Body of pancreas (tissue), 4 donors: ENCODE data around the gene ARHGEF7. TPM values are rescaled to one million over a fixed set of nuclear protein-coding genes. Genes with fewer than 3 reads are reported as not detected.
A peak's percentile ranks its signal among the peaks of the same experiment; 100 is the strongest.
"Not testable (repeated sequence)": the region's sequence is repeated elsewhere in the genome, so short reads cannot be mapped to it uniquely, and the experiment has no call there.

ENCODE experiments used
- ATAC-seq: fragments of 150-250 bp; one replicate; pipeline ENCODE4 v1.9.1; 2016
- DNase-seq, 4 donors: peaks; one replicate each; pipeline ENCODE4 v3.0.0-alpha.2; 2019
- H3K27ac ChIP-seq, 4 donors: fragments of 200-600 bp; sonication (generic); 1 replicate in 3 of 4; 2 replicates in 1 of 4; pipeline versions ENCODE4 v1.5.1 to v1.6.1; 2016 to 2019; ENCODE audit warnings: mild to moderate bottlenecking in 1 of 4, mixed read lengths in 1 of 4, moderate library complexity in 1 of 4
- H3K27me3 ChIP-seq, 2 donors: fragments of 200-600 bp; sonication (generic); one replicate each; pipeline ENCODE4 v1.6.0; 2016; ENCODE audit warnings: mild to moderate bottlenecking in 1 of 2
- H3K36me3 ChIP-seq, 2 donors: fragments of 200-600 bp; sonication (generic); replicated peaks in 1 of 2; 2 replicates each; pipeline ENCODE4 v1.5.1; 2016; ENCODE audit warnings: low read depth in 2 of 2; ENCODE audit not compliant: insufficient read depth in 1 of 2
- H3K4me1 ChIP-seq: fragments of 200-600 bp; sonication (generic); one replicate; pipeline ENCODE4 v1.6.0; 2016
- H3K4me3 ChIP-seq, 2 donors: fragments of 200-600 bp; sonication (generic); 1 replicate in 1 of 2; 2 replicates in 1 of 2; pipeline ENCODE4 v1.5.1; 2016 to 2019
- H3K9me3 ChIP-seq, 3 donors: fragments of 200-600 bp; sonication (generic); 1 replicate in 2 of 3; 2 replicates in 1 of 3; pipeline ENCODE4 v1.5.1; 2016
- POLR2A ChIP-seq, 3 donors: fragments of 450-650 bp; IDR thresholded peaks; one replicate each; pipeline ENCODE4 v1.6.1; 2016; ENCODE audit warnings: antibody characterized with exemption in 3 of 3, mild to moderate bottlenecking in 2 of 3
- WGBS, 2 donors: methylation state at CpG; one replicate each; pipeline ENCODE4 v1.1.5; 2017; 5-methylcytosine and 5-hydroxymethylcytosine counted together
- intact Hi-C: fragments of 100-400 bp; cut with DNase I; formaldehyde crosslinking; loops from one replicate; pipeline ENCODE4 v1.15.1; 2023
- total RNA-seq, 2 donors: library from RNA; depleted of rRNA; stranded (reverse); fragments of >200 nt; gene quantifications; one replicate each; pipeline ENCODE4 v1.1.0, GENCODE V29; 2016
- TF ChIP-seq, protein P1 (sequence below), 7 experiments: fragments of 450-650 bp in 4 of 7; fragments of 200-600 bp in 3 of 7; sonication (generic) in 3 of 7; IDR thresholded peaks; one replicate each; pipeline ENCODE4 v1.5.1; 2016 to 2019; ENCODE audit warnings: antibody characterized with exemption in 7 of 7

ARHGEF7 gene
- total RNA-seq, 2 donors from 2014 or later, result 27.5 to 81.4 TPM

DNA sequence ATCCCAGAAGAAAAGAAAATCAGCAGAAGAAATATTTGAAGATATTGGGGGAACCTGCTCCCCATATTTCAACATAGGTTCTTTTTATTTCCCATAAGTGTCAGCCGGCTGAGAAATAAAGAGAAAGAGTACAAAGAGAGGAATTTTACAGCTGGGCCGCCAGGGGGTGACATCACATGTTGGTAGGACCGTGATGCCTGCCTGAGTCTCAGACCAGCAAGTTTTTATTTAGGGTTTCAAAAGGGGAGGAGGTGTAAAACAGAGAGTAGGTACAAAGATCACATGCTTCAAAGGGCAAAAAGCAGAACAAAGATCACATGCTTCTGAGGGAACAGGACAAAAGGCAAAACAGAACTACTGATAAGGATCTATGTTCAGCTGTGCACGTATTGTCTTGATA lies 44.0 kb upstream of the ARHGEF7 start:
- DNase-seq, intact Hi-C loops, H3K36me3 ChIP-seq, ATAC-seq, H3K4me3 ChIP-seq, H3K27me3 ChIP-seq, H3K27ac ChIP-seq, H3K4me1 ChIP-seq, H3K9me3 ChIP-seq: not testable (repeated sequence)
- WGBS, 2 donors, result 36 to 54% methylated on average over 4 of the region's 4 CpGs
- TF ChIP-seq, protein P1, sequence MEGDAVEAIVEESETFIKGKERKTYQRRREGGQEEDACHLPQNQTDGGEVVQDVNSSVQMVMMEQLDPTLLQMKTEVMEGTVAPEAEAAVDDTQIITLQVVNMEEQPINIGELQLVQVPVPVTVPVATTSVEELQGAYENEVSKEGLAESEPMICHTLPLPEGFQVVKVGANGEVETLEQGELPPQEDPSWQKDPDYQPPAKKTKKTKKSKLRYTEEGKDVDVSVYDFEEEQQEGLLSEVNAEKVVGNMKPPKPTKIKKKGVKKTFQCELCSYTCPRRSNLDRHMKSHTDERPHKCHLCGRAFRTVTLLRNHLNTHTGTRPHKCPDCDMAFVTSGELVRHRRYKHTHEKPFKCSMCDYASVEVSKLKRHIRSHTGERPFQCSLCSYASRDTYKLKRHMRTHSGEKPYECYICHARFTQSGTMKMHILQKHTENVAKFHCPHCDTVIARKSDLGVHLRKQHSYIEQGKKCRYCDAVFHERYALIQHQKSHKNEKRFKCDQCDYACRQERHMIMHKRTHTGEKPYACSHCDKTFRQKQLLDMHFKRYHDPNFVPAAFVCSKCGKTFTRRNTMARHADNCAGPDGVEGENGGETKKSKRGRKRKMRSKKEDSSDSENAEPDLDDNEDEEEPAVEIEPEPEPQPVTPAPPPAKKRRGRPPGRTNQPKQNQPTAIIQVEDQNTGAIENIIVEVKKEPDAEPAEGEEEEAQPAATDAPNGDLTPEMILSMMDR (IDR thresholded peaks at IDR 0.05), result peak in 1 of 7 experiments; percentile 10

DNA sequence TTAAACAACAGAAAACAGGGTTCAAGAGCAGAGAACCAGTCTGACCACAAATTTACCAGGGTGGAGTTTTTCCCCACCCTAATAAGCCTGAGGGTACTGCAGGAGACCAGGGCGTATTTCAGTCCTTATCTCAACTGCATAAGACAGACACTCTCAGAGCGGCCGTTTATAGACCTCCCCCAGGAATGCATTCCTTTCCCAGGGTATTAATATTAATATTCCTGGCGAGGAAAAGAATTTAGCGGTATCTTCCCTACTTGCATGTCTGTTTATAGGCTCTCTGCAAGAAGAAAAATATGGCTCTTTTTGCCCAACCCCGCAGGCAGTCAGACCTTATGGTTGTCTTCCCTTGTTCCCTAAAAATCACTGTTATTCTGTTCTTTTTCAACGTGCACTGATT lies 43.6 kb upstream of the ARHGEF7 start:
- ATAC-seq, H3K36me3 ChIP-seq, DNase-seq, H3K9me3 ChIP-seq, H3K4me3 ChIP-seq, intact Hi-C loops, H3K27ac ChIP-seq, H3K4me1 ChIP-seq, H3K27me3 ChIP-seq: not testable (repeated sequence)
- 59 to 63% methylated on average over 7 of the region's 7 CpGs for WGBS, 2 donors

DNA sequence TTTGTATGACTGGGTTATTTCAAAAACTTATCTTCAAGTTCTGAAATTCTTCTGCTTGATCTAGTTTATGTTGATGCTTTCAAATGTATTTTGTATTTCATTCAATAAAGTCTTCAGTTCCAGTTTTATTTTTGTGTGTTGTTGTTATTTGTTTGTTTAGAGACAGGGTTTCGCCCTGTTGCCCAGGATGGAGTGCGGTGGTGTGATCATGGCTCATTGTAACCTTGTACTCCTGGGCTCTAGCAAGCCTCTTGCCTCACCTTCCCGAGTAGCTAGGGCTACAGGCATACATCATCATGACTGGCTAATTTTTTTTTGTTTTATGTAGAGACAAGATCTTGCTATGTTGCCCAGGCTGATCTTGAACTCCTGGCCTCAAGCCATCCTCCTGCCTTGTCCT lies 40.3 kb upstream of the ARHGEF7 start:
- DNase-seq (no peak), ATAC-seq (no peak)
- no peaks in the 10 kb centered on the region for H3K4me1 ChIP-seq
- 68 to 87% methylated on average over 3 of the region's 3 CpGs for WGBS, 2 donors
- no peak for TF ChIP-seq POLR2A (IDR thresholded peaks at IDR 0.05)
- TF ChIP-seq, protein P1 (IDR thresholded peaks at IDR 0.05), result no peak
- H3K9me3 ChIP-seq, result no peaks in the 10 kb centered on the region
- intact Hi-C loops, result no loop called here
- no peaks in the 10 kb centered on the region for H3K36me3 ChIP-seq
- H3K27me3 ChIP-seq, result no peaks in the 10 kb centered on the region
- no peak overlapping the region for H3K27ac ChIP-seq
- no peak overlapping the region for H3K4me3 ChIP-seq

DNA sequence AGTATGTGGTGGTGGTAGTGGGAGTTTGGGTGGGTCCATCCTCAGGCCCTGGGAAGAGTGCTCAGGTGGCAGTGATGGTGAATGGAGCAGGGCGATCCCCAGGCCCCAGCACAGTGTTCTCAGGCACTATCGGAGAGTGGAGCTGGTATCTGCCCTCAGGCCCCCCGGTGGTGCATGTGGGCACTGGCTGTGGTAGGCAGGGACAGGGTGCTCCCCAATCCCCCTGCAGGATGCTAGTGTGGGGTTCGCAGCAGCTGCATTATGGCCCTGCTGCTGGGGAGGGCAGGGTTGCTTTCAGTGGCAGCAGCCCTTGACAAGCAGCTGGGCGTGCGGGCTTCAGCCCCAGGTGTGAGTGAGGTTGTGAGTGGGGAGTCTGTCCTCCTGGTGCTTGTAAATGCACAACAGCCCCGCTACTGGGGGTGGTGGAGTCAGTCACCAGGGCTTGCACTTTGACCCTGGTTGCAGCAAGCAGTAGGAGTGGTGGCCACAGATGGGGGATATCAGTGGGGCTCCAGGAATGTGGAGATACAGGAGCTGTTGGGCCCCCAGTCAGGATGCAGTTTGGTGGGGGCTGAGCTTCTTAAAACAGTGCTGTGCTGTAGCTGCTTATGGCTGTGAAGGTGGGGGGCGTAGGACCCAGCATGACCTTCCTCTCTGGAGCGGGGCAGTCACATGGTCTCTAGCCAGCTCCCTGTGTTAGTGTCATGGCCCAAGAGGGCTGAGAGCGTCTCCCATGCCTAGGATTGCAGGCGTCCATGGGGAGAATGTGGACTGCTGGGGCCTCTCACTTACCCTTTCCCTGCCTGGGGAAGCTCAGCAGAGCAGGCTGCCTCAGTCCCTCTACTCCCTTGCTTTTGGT lies 38.7 kb upstream of the ARHGEF7 start:
- Histone ChIP-seq H3K4me3 (no peak overlapping the region), H3K9me3 (no peaks in the 10 kb centered on the region), H3K4me1 (no peaks in the 10 kb centered on the region), H3K36me3 (no peaks in the 10 kb centered on the region), H3K27me3 (no peaks in the 10 kb centered on the region), H3K27ac (no peak overlapping the region)
- intact Hi-C loops, result no loop called here
- TF ChIP-seq POLR2A (IDR thresholded peaks at IDR 0.05), result no peak
- TF ChIP-seq, protein P1 (IDR thresholded peaks at IDR 0.05), result no peak
- no peak for DNase-seq
- 80 to 81% methylated on average over 11 of the region's 11 CpGs for WGBS, 2 donors
- no peak for ATAC-seq

DNA sequence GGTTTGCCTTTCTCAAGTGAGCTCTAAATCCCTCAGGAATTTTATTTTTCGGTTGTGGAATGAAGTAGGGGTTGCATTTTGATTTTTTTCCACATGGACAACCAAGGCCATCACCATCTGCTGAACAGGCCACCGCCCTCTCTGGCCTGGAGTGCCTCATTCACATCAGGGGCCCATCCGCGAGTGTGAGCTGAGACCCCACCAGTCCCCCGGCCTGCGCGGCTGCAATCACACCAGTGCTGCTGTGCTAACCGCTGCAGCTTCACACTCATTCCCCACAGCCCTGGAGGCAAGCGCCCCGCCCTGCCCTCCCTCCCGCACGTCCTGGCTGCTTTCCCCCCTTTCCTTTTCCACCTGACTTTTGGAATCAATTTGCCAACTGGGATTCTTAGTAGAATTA lies 35.7 kb upstream of the ARHGEF7 start:
- Histone ChIP-seq H3K27ac (no peak overlapping the region), H3K4me3 (no peak overlapping the region), H3K9me3 (no peaks in the 10 kb centered on the region), H3K4me1 (no peaks in the 10 kb centered on the region), H3K36me3 (no peaks in the 10 kb centered on the region), H3K27me3 (no peaks in the 10 kb centered on the region)
- no peak for DNase-seq
- intact Hi-C loops, result no loop called here
- ATAC-seq, result no peak
- TF ChIP-seq, protein P1 (IDR thresholded peaks at IDR 0.05), result no peak
- no peak for TF ChIP-seq POLR2A (IDR thresholded peaks at IDR 0.05)
- WGBS, 2 donors, result 78 to 83% methylated on average over 12 of the region's 12 CpGs
